OCI-LY1 (cell line): ENCODE results near the gene DDR1.
A peak's percentile ranks its signal among the peaks of the same experiment; 100 is the strongest.

Source experiments
- H2AFZ ChIP-seq: fragments of 200-600 bp; sonication (generic), shearing (Covaris generic); 2 replicates; pipeline ENCODE4 v1.6.0; 2014; ENCODE audit warnings: antibody characterized with exemption, mild to moderate bottlenecking, low read length
- H3F3A ChIP-seq: fragments of 200-600 bp; sonication (generic), shearing (Covaris generic); 2 replicates; pipeline ENCODE4 v1.6.0; 2014; ENCODE audit warnings: mild to moderate bottlenecking, antibody characterized with exemption, low read length, moderate library complexity; ENCODE audit not compliant: insufficient read depth
- H3K27ac ChIP-seq: fragments of 200-600 bp; sonication (generic); 2 replicates; pipeline ENCODE4 v1.5.1; 2014; ENCODE audit warnings: low read length, mixed run types, mild to moderate bottlenecking, low read depth; ENCODE audit not compliant: poor library complexity, severe bottlenecking
- H3K27me3 ChIP-seq: fragments of 200-600 bp; sonication (generic); 2 replicates; pipeline ENCODE4 v1.6.0; 2014; ENCODE audit warnings: antibody characterized with exemption, mild to moderate bottlenecking, low read length, moderate library complexity; ENCODE audit not compliant: insufficient read depth
- H3K36me3 ChIP-seq: fragments of 200-600 bp; sonication (generic); 2 replicates; pipeline ENCODE4 v1.6.1; 2014; ENCODE audit warnings: mild to moderate bottlenecking, antibody characterized with exemption, low read length, moderate library complexity, mixed read lengths; ENCODE audit not compliant: insufficient read depth
- H3K4me1 ChIP-seq: fragments of 200-600 bp; sonication (generic); 2 replicates; pipeline ENCODE4 v1.5.1; 2014; ENCODE audit warnings: mild to moderate bottlenecking, low read length, moderate library complexity; ENCODE audit not compliant: insufficient read depth, severe bottlenecking
- H3K4me2 ChIP-seq: fragments of 200-600 bp; sonication (generic), shearing (Covaris generic); 2 replicates; pipeline ENCODE4 v1.6.1; 2014; ENCODE audit warnings: low read length
- H3K4me3 ChIP-seq: fragments of 200-600 bp; sonication (generic); 2 replicates; pipeline ENCODE4 v1.5.1; 2014; ENCODE audit warnings: low read length, low read depth, mild to moderate bottlenecking, mixed read lengths; ENCODE audit not compliant: poor library complexity, severe bottlenecking
- H3K79me2 ChIP-seq: fragments of 200-600 bp; shearing (Covaris generic); 2 replicates; pipeline ENCODE4 v1.6.1; 2016; ENCODE audit warnings: mixed run types, low read length, mixed read lengths; ENCODE audit not compliant: insufficient read depth
- H3K9ac ChIP-seq: fragments of 200-600 bp; sonication (generic), shearing (Covaris generic); 2 replicates; pipeline ENCODE4 v1.6.1; 2014; ENCODE audit warnings: mild to moderate bottlenecking, low read length, mixed read lengths
- H3K9me2 ChIP-seq: fragments of 200-600 bp; sonication (generic), shearing (Covaris generic); 2 replicates; pipeline ENCODE4 v1.6.1; 2014; ENCODE audit warnings: low read depth, mild to moderate bottlenecking, low read length, mixed read lengths
- H3K9me3 ChIP-seq: fragments of 200-600 bp; shearing (Covaris generic); 2 replicates; pipeline ENCODE4 v1.6.1; 2014; ENCODE audit warnings: low read length, mixed read lengths
- H4K20me1 ChIP-seq: fragments of 200-600 bp; sonication (generic), shearing (Covaris generic); 2 replicates; pipeline ENCODE4 v1.6.0; 2016; ENCODE audit warnings: mild to moderate bottlenecking, low read length; ENCODE audit not compliant: insufficient read depth
- CTCF ChIP-seq: fragments of 200-600 bp; sonication (generic), shearing (Covaris generic); IDR thresholded peaks from 2 replicates; pipeline ENCODE4 v1.5.1; 2017; ENCODE audit warnings: mild to moderate bottlenecking, antibody characterized with exemption, low read length, moderate library complexity, mixed read lengths
- EZH2 ChIP-seq: fragments of 200-600 bp; sonication (generic), shearing (Covaris generic); IDR thresholded peaks from 2 replicates; pipeline ENCODE4 v1.8.0; 2017; ENCODE audit warnings: borderline replicate concordance, mixed run types, mild to moderate bottlenecking, antibody characterized with exemption, low read length, moderate library complexity, mixed read lengths

DDR1 gene

GRCh38 chr6:30876039-30876730, 8.1 kb upstream of the DDR1 start:
- Histone ChIP-seq H3K36me3 (no peaks in the 10 kb centered on the region), H3K4me3 (no peak overlapping the region), H3K27me3 (no peaks in the 10 kb centered on the region), H3K27ac (peak overlapping the region; percentile 51), H3K4me1 (peaks cover 14% of the 10 kb centered on the region), H3K79me2 (no peaks in the 10 kb centered on the region), H3K4me2 (no peak overlapping the region), H4K20me1 (no peaks in the 10 kb centered on the region), H3F3A (no peaks in the 10 kb centered on the region), H3K9me3 (peaks cover 6% of the 10 kb centered on the region), H3K9ac (no peak overlapping the region), H3K9me2 (no peaks in the 10 kb centered on the region), H2AFZ (no peak overlapping the region)
- TF ChIP-seq CTCF (no peak), EZH2 (no peak)

GRCh38 chr6:30877419-30878262, 6.7 kb upstream of the DDR1 start:
- Histone ChIP-seq H4K20me1 (no peaks in the 10 kb centered on the region), H3K9ac (no peak overlapping the region; the same call in 1 of the 2 replicates), H3K4me2 (peak overlapping the region; percentile 28; the same call in 1 of the 2 replicates), H3K27me3 (no peaks in the 10 kb centered on the region), H3K9me3 (no peaks in the 10 kb centered on the region), H3K4me1 (peaks cover 24% of the 10 kb centered on the region), H3K36me3 (no peaks in the 10 kb centered on the region), H2AFZ (no peak overlapping the region), H3K27ac (no peak overlapping the region), H3K4me3 (no peak overlapping the region), H3K9me2 (no peaks in the 10 kb centered on the region), H3K79me2 (no peaks in the 10 kb centered on the region), H3F3A (no peaks in the 10 kb centered on the region)
- peak; percentile 95 for TF ChIP-seq CTCF
- TF ChIP-seq EZH2: no peak

- H3K27me3 ChIP-seq: no peaks in the 10 kb centered on the region
- no peak overlapping the region for H3K9ac ChIP-seq
- no peaks in the 10 kb centered on the region for H3K9me2 ChIP-seq
- H3K4me2 ChIP-seq: no peak overlapping the region
- H4K20me1 ChIP-seq: no peaks in the 10 kb centered on the region
- no peaks in the 10 kb centered on the region for H3F3A ChIP-seq
- no peak overlapping the region for H3K27ac ChIP-seq
- no peaks in the 10 kb centered on the region for H3K79me2 ChIP-seq
- H2AFZ ChIP-seq: no peak overlapping the region
- no peak for TF ChIP-seq CTCF
- no peak for TF ChIP-seq EZH2
- peaks cover 40% of the 10 kb centered on the region for H3K4me1 ChIP-seq
- no peak overlapping the region for H3K4me3 ChIP-seq
- no peaks in the 10 kb centered on the region for H3K9me3 ChIP-seq
- H3K36me3 ChIP-seq: no peaks in the 10 kb centered on the region
These were observed 4.5 kb upstream of the DDR1 start for GRCh38 chr6:30879684-30880427.
